ENCODE measurements around the gene PPM1H. TPM values are rescaled to one million over a fixed set of nuclear protein-coding genes. Genes with fewer than 3 reads are reported as not detected.

The PPM1H gene
- total and polyA plus RNA-seq, 2 of the 8 experiments (the other 6 are each of a cell fraction or from before 2014, with no cell fraction given) = 16.4 to 36.1 TPM

DNA sequence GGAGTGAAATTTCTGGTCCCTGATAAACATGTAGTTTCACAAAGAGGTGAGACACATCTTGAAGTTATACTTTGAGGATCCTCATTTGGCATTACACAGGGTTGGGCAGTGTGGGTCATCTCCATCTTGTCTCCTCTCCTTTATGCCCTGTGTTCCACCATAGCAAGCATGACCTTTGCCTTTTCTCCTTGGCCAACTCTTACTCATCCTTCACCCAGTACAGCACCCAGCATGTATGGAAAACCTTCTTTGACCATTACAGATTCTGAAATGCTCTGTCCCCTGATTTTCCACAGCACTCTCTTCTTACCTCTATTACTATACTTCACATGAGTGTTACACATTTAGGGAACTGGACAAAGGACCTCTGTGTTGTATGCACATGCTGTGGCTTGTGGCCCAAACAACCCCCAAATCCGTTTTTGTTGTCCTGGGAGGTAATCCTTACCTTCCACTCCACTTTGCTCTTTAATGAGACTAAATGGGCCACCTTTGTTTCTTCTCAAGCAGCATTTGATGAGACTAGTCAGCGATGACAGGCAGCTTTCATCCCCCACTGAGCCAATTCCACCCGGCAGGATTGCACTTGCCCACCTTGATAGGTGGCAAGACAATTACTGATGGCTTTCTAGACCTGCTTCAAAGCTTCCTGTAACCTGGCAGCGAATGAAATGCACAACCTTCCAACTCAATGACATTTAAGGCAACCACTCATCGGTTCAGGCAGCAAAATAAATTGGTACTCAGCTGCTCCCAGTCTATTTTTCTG lies 304.8 kb downstream of the PPM1H start (continued):
- TF ChIP-seq GTF2F1 (IDR thresholded peaks at IDR 0.05; ENCODE audit: borderline replicate concordance, low read depth, low read length) (no peak), POLR2AphosphoS5 (IDR thresholded peaks at IDR 0.05; ENCODE audit: low read depth, low read length) (no peak)
